ENCODE results near the gene DENND11.

DNA sequence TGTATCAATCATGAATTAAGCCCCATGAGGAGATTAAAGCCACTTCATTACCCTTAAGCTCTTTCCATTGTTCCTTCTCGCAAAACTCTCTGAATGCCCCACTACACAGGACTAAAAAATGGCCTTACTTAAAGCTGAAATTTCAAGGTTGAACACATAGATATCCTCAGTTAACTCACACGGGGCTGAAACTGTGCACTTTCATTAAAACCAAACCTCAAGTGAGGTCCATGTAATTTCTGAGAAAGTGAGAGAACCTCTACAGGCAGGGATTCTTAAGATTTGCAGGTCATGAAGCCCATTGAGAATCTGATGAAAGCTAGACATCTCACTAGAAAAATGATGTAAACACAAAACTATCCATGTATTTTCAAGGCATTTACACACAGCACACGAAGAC is 15.9 kb downstream of the DENND11 start:
- TF ChIP-seq, protein P1, sequence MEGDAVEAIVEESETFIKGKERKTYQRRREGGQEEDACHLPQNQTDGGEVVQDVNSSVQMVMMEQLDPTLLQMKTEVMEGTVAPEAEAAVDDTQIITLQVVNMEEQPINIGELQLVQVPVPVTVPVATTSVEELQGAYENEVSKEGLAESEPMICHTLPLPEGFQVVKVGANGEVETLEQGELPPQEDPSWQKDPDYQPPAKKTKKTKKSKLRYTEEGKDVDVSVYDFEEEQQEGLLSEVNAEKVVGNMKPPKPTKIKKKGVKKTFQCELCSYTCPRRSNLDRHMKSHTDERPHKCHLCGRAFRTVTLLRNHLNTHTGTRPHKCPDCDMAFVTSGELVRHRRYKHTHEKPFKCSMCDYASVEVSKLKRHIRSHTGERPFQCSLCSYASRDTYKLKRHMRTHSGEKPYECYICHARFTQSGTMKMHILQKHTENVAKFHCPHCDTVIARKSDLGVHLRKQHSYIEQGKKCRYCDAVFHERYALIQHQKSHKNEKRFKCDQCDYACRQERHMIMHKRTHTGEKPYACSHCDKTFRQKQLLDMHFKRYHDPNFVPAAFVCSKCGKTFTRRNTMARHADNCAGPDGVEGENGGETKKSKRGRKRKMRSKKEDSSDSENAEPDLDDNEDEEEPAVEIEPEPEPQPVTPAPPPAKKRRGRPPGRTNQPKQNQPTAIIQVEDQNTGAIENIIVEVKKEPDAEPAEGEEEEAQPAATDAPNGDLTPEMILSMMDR (IDR thresholded peaks at IDR 0.05): no peak
- no peak for TF ChIP-seq POLR2A (IDR thresholded peaks at IDR 0.05)
- no peak for TF ChIP-seq POLR2AphosphoS5 (IDR thresholded peaks at IDR 0.05)
- no peak for TF ChIP-seq EP300 (IDR thresholded peaks at IDR 0.05)
